Measurements from ENCODE around the gene GMDS. TPM values are rescaled to one million over a fixed set of nuclear protein-coding genes. Genes with fewer than 3 reads are reported as not detected.

GMDS gene
- total and polyA plus RNA-seq, 2 of the 13 experiments (the other 11 are each of a cell fraction or from before 2014, with no cell fraction given) = 64.4 to 112 TPM

GRCh38 chr6:2188856-2189384 lies 56.5 kb downstream of the GMDS start:
- H3K4me3 ChIP-seq (replicated peaks in 1 of 3; ENCODE audit: insufficient read depth in 1 of 3, low read depth in 2 of 3, low read length in 3 of 3) = no peak overlapping the region
- H3K9me3 ChIP-seq (ENCODE audit: low read length) = no peaks in the 10 kb centered on the region
- no peak for ATAC-seq
- DNase-seq (ENCODE audit: low spot score) = no peak
- peak; percentile 59 for TF ChIP-seq RBM22 (optimal IDR thresholded peaks at IDR 0.05; ENCODE audit: low read length)
- no peak for TF ChIP-seq STAT5B (CRISPR knock-in tag; IDR thresholded peaks at IDR 0.05)
- no peak for TF ChIP-seq ARNTL (CRISPR knock-in tag; IDR thresholded peaks at IDR 0.05)
- no peak overlapping the region for H3K9ac ChIP-seq (ENCODE audit: insufficient read depth, low read depth, low read length)
- no peak overlapping the region for H2AFZ ChIP-seq (ENCODE audit: low read length)
- H3K79me2 ChIP-seq (ENCODE audit: insufficient read depth, low read length) = peaks cover 94% of the 10 kb centered on the region
- intact Hi-C loops (cut with micrococcal nuclease; ENCODE audit: unreplicated experiment) (loop anchor here (10.0 kb wide), 1 partner anchor 256 kb away; no protein-coding TSS in a partner anchor), in situ Hi-C loops (cut with HindIII; ENCODE audit: extremely low pct_ligation_motif_present, low pct_unique_long_range_greater_than_20kb) (no loop called here)
- no peak overlapping the region for H3K4me2 ChIP-seq (ENCODE audit: low read depth, low read length)
- H3K27me3 ChIP-seq (ENCODE audit: control insufficient read depth in 1 of 2, insufficient read depth in 2 of 2, low read length in 2 of 2) = no peaks in the 10 kb centered on the region
- BruUV-seq (replicated peaks) = no TSS peak
- FAIRE-seq = no peak
- ChIA-PET CTCF (ENCODE audit: low intra/inter-chr PET ratio, low total read pairs) (no interaction called here), POLR2A (no interaction called here)
- peaks cover 22% of the 10 kb centered on the region for H3K4me1 ChIP-seq (ENCODE audit: insufficient read depth, low read length)
- peaks cover 29% of the 10 kb centered on the region for H4K20me1 ChIP-seq (ENCODE audit: insufficient read depth, low read length)
- 88% methylated on average over 3 of the region's 3 CpGs for WGBS (ENCODE audit: low lambda C conversion rate)
- H3K27ac ChIP-seq (ENCODE audit: extremely low read length, insufficient read depth, low read length) = no peak overlapping the region
- H3K36me3 ChIP-seq (replicated peaks in 1 of 2; ENCODE audit: control insufficient read depth in 1 of 2, insufficient read depth in 2 of 2, low read length in 2 of 2) = peaks cover 3 to 11% of the 10 kb centered on the region in 2 experiments; a peak in 4 of 5 replicates

GRCh38 chr6:2188397-2188796 lies 57.0 kb downstream of the GMDS start:
- 96% methylated on average over 5 of the region's 5 CpGs for WGBS (ENCODE audit: low lambda C conversion rate)
- FAIRE-seq = no peak
- CTCF ChIA-PET (ENCODE audit: low intra/inter-chr PET ratio, low total read pairs) = no interaction called here

More at GRCh38 chr6:2188397-2188796, 57.0 kb downstream of the GMDS start:
- peaks cover 3 to 11% of the 10 kb centered on the region in 2 experiments; a peak in 4 of 5 replicates for H3K36me3 ChIP-seq (replicated peaks in 1 of 2; ENCODE audit: control insufficient read depth in 1 of 2, insufficient read depth in 2 of 2, low read length in 2 of 2)
- H3K9me3 ChIP-seq (ENCODE audit: low read length) = no peaks in the 10 kb centered on the region
- intact Hi-C loops (cut with micrococcal nuclease; ENCODE audit: unreplicated experiment) = loop anchor here (10.0 kb wide), 1 partner anchor 256 kb away; no protein-coding TSS in a partner anchor
- H3K9ac ChIP-seq (ENCODE audit: insufficient read depth, low read depth, low read length) = no peak overlapping the region
- peaks cover 30% of the 10 kb centered on the region for H4K20me1 ChIP-seq (ENCODE audit: insufficient read depth, low read length)
- no peak for DNase-seq (ENCODE audit: low spot score)
- POLR2A ChIA-PET = no interaction called here
- no peaks in the 10 kb centered on the region for H3K27me3 ChIP-seq (ENCODE audit: control insufficient read depth in 1 of 2, insufficient read depth in 2 of 2, low read length in 2 of 2)
- H3K27ac ChIP-seq (ENCODE audit: extremely low read length, insufficient read depth, low read length) = no peak overlapping the region
- H3K79me2 ChIP-seq (ENCODE audit: insufficient read depth, low read length) = peaks cover 96% of the 10 kb centered on the region
- no peak overlapping the region for H3K4me2 ChIP-seq (ENCODE audit: low read depth, low read length)
- ATAC-seq = no peak
- H3K4me3 ChIP-seq (replicated peaks in 1 of 3; ENCODE audit: insufficient read depth in 1 of 3, low read depth in 2 of 3, low read length in 3 of 3) = no peak overlapping the region
- no TSS peak for BruUV-seq (replicated peaks)
- peaks cover 22% of the 10 kb centered on the region for H3K4me1 ChIP-seq (ENCODE audit: insufficient read depth, low read length)
- no peak overlapping the region for H2AFZ ChIP-seq (ENCODE audit: low read length)
- in situ Hi-C loops (cut with HindIII; ENCODE audit: extremely low pct_ligation_motif_present, low pct_unique_long_range_greater_than_20kb) = no loop called here
- no peak for TF ChIP-seq ZBTB43 (CRISPR knock-in tag; conservative IDR thresholded peaks at IDR 0.05)
- TF ChIP-seq MNT (IDR thresholded peaks at IDR 0.05) = peak; percentile 86
- no peak for TF ChIP-seq SUZ12 (IDR thresholded peaks at IDR 0.05; ENCODE audit: low read depth, low read length)
- TF ChIP-seq ZNF670 (CRISPR knock-in tag; IDR thresholded peaks at IDR 0.05; ENCODE audit: borderline replicate concordance) = peak; percentile 49; the same call in 1 of the 2 replicates
- TF ChIP-seq TCF12 (IDR thresholded peaks at IDR 0.05) = no peak
- TF ChIP-seq TCF12 (CRISPR knock-in tag; IDR thresholded peaks at IDR 0.05) = no peak
- TF ChIP-seq ZFP36L1 (CRISPR knock-in tag; IDR thresholded peaks at IDR 0.05) = no peak
- TF ChIP-seq ZNF547 (CRISPR knock-in tag; IDR thresholded peaks at IDR 0.05) = no peak
